ENCODE data around the gene ST8SIA2. TPM values are rescaled to one million over a fixed set of nuclear protein-coding genes. Genes with fewer than 3 reads are reported as not detected.

Gene ST8SIA2
- total RNA-seq, 2 experiments from 2014 or later = not detected

DNA sequence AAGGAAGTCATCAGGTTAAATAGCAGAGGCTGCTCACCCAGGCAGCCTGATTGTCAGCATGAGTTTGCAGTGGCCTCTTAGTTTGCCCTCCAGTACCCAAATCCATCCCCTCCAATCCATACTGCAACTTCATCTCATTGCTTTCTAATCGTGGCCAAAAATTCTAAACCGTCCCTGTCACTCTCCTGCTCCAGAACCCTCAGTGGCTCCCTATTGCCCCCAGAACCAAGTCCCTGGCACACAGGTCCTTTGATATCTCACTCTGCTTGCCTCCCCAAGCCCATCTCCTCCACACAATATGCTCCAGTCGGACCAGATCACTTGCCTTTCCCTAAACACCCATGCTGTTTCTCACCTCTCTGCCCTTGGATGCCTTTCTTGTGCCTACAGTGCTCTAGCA, 49.7 kb downstream of the ST8SIA2 start:
- H3K36me3 Mint-ChIP-seq (ENCODE audit: low read depth) = no peaks in the 10 kb centered on the region
- intact Hi-C loops (cut with DNase I, micrococcal nuclease) = loop anchor here in 1 of 2 experiments (1.0 kb wide), 1 partner anchor 30 kb away; no protein-coding TSS in a partner anchor
- H3K4me3 Mint-ChIP-seq = no peak overlapping the region
- H3K4me1 ChIP-seq (ENCODE audit: insufficient read depth, low read length) = no peaks in the 10 kb centered on the region
- no peaks in the 10 kb centered on the region for H3K36me3 ChIP-seq (ENCODE audit: insufficient read depth, low read length)
- DNase-seq (no peak), ATAC-seq (ENCODE audit: poor library complexity) (no peak)
- CTCF ChIA-PET = no interaction called here
- POLR2A ChIA-PET = no interaction called here
- H3K27ac Mint-ChIP-seq = no peak overlapping the region
- peaks cover 0 to 5% of the 10 kb centered on the region in 2 experiments for H3K9me3 ChIP-seq (ENCODE audit: control insufficient read depth in 1 of 2, insufficient read depth in 1 of 2, low read length in 2 of 2)
- H3K27me3 ChIP-seq (ENCODE audit: control insufficient read depth in 1 of 2, insufficient read depth in 2 of 2, low read length in 2 of 2) = peaks cover 0 to 2% of the 10 kb centered on the region in 2 experiments
- H3K4me3 ChIP-seq (ENCODE audit: low read length) = no peak overlapping the region
- H3K4me1 Mint-ChIP-seq (ENCODE audit: low read depth) = no peaks in the 10 kb centered on the region
- no peaks in the 10 kb centered on the region for H3K9me3 Mint-ChIP-seq
- TF ChIP-seq, protein P1, sequence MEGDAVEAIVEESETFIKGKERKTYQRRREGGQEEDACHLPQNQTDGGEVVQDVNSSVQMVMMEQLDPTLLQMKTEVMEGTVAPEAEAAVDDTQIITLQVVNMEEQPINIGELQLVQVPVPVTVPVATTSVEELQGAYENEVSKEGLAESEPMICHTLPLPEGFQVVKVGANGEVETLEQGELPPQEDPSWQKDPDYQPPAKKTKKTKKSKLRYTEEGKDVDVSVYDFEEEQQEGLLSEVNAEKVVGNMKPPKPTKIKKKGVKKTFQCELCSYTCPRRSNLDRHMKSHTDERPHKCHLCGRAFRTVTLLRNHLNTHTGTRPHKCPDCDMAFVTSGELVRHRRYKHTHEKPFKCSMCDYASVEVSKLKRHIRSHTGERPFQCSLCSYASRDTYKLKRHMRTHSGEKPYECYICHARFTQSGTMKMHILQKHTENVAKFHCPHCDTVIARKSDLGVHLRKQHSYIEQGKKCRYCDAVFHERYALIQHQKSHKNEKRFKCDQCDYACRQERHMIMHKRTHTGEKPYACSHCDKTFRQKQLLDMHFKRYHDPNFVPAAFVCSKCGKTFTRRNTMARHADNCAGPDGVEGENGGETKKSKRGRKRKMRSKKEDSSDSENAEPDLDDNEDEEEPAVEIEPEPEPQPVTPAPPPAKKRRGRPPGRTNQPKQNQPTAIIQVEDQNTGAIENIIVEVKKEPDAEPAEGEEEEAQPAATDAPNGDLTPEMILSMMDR (IDR thresholded peaks at IDR 0.05) = no peak
- no peak overlapping the region for H3K27ac ChIP-seq (ENCODE audit: low read depth in 1 of 2, low read length in 2 of 2)
- no peaks in the 10 kb centered on the region for H3K27me3 Mint-ChIP-seq

DNA sequence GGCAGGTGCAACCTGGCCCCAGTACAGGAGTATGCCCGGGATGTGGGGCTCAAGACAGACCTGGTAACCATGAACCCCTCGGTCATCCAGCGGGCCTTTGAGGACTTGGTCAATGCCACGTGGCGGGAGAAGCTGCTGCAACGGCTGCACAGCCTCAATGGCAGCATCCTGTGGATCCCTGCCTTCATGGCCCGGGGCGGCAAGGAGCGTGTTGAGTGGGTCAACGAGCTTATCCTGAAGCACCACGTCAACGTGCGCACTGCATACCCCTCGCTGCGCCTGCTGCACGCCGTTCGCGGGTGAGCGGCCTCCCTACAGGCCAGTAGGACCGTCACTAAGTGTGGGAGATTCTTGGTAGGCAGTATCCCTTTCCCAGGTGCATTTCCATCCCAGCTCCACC, 51.0 kb downstream of the ST8SIA2 start:
- H3K27me3 ChIP-seq (ENCODE audit: control insufficient read depth in 1 of 2, insufficient read depth in 2 of 2, low read length in 2 of 2) = peaks cover 0 to 2% of the 10 kb centered on the region in 2 experiments
- Mint-ChIP-seq H3K4me3 (no peak overlapping the region), H3K9me3 (no peaks in the 10 kb centered on the region), H3K36me3 (ENCODE audit: low read depth) (no peaks in the 10 kb centered on the region), H3K4me1 (ENCODE audit: low read depth) (no peaks in the 10 kb centered on the region), H3K27ac (no peak overlapping the region), H3K27me3 (no peaks in the 10 kb centered on the region)
- H3K4me1 ChIP-seq (ENCODE audit: insufficient read depth, low read length) = no peaks in the 10 kb centered on the region
- no peak overlapping the region for H3K4me3 ChIP-seq (ENCODE audit: low read length)
- ChIA-PET CTCF (no interaction called here), POLR2A (no interaction called here)
- TF ChIP-seq, protein P1 (IDR thresholded peaks at IDR 0.05) = no peak
- intact Hi-C loops (cut with DNase I, micrococcal nuclease) = no loop called here
- ATAC-seq (ENCODE audit: poor library complexity) (no peak), DNase-seq (no peak)
- peaks cover 0 to 5% of the 10 kb centered on the region in 2 experiments for H3K9me3 ChIP-seq (ENCODE audit: control insufficient read depth in 1 of 2, insufficient read depth in 1 of 2, low read length in 2 of 2)
- no peak overlapping the region for H3K27ac ChIP-seq (ENCODE audit: low read depth in 1 of 2, low read length in 2 of 2)
- no peaks in the 10 kb centered on the region for H3K36me3 ChIP-seq (ENCODE audit: insufficient read depth, low read length)

GRCh38 chr15:92448370-92448769, 54.7 kb downstream of the ST8SIA2 start:
- H3K9me3 ChIP-seq (ENCODE audit: control insufficient read depth in 1 of 2, insufficient read depth in 1 of 2, low read length in 2 of 2) = peaks cover 0 to 5% of the 10 kb centered on the region in 2 experiments
- Mint-ChIP-seq H3K4me1 (ENCODE audit: low read depth) (no peaks in the 10 kb centered on the region), H3K27me3 (no peaks in the 10 kb centered on the region), H3K27ac (no peak overlapping the region), H3K36me3 (ENCODE audit: low read depth) (no peaks in the 10 kb centered on the region), H3K9me3 (no peaks in the 10 kb centered on the region), H3K4me3 (no peak overlapping the region)
- ChIA-PET POLR2A (no interaction called here), CTCF (no interaction called here)
- ATAC-seq (ENCODE audit: poor library complexity) (no peak), DNase-seq (no peak)
- H3K36me3 ChIP-seq (ENCODE audit: insufficient read depth, low read length) = no peaks in the 10 kb centered on the region
- TF ChIP-seq, protein P1 (IDR thresholded peaks at IDR 0.05) = no peak
- H3K27ac ChIP-seq (ENCODE audit: low read depth in 1 of 2, low read length in 2 of 2) = no peak overlapping the region
- intact Hi-C loops (cut with DNase I, micrococcal nuclease) = no loop called here
- H3K4me1 ChIP-seq (ENCODE audit: insufficient read depth, low read length) = no peaks in the 10 kb centered on the region
- H3K27me3 ChIP-seq (ENCODE audit: control insufficient read depth in 1 of 2, insufficient read depth in 2 of 2, low read length in 2 of 2) = peaks cover 0 to 9% of the 10 kb centered on the region in 2 experiments
- H3K4me3 ChIP-seq (ENCODE audit: low read length) = no peak overlapping the region

Data from CD4-positive, alpha-beta T cell (primary cell).